ENCODE results near the gene RNF214. TPM values are rescaled to one million over a fixed set of nuclear protein-coding genes. Genes with fewer than 3 reads are reported as not detected.
"Not testable (repeated sequence)": the region's sequence is repeated elsewhere in the genome, so short reads cannot be mapped to it uniquely, and the experiment has no call there.

The RNF214 gene
- total and polyA plus RNA-seq, 8 donors = 21.5 to 37.1 (median 30.9) TPM

DNA sequence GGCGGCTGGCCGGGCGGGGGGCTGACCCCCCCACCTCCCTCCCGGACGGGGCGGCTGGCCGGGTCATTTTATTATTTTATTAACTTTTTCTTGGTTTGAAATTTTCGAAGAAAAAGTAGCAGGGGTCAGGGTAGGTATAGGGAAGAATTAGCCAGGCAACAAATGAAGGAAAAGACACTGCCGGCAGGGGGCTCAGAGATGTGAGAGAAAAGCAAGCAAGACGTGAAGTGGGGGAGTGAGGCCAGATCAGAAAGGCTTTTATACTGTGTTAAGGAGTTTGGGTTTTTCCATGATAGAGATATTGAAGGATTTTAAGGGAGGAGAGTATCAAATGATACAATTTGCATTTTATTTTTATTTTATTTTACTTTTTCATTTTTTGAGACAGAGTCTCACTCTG is 19.0 kb downstream of the RNF214 start:
- Histone ChIP-seq H3K27ac (no peak overlapping the region), H3K4me1 (no peaks in the 10 kb centered on the region), H3K4me3 (no peak overlapping the region), H3K27me3 (no peaks in the 10 kb centered on the region), H3K9me3 (no peaks in the 10 kb centered on the region), H3K36me3 (peaks cover 0 to 64% of the 10 kb centered on the region in 2 donors)
- intact Hi-C loops (cut with DNase I) = no loop called here
- TF ChIP-seq, protein P1, sequence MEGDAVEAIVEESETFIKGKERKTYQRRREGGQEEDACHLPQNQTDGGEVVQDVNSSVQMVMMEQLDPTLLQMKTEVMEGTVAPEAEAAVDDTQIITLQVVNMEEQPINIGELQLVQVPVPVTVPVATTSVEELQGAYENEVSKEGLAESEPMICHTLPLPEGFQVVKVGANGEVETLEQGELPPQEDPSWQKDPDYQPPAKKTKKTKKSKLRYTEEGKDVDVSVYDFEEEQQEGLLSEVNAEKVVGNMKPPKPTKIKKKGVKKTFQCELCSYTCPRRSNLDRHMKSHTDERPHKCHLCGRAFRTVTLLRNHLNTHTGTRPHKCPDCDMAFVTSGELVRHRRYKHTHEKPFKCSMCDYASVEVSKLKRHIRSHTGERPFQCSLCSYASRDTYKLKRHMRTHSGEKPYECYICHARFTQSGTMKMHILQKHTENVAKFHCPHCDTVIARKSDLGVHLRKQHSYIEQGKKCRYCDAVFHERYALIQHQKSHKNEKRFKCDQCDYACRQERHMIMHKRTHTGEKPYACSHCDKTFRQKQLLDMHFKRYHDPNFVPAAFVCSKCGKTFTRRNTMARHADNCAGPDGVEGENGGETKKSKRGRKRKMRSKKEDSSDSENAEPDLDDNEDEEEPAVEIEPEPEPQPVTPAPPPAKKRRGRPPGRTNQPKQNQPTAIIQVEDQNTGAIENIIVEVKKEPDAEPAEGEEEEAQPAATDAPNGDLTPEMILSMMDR (IDR thresholded peaks at IDR 0.05) = no peak
- no peak for DNase-seq
- ATAC-seq = no peak

DNA sequence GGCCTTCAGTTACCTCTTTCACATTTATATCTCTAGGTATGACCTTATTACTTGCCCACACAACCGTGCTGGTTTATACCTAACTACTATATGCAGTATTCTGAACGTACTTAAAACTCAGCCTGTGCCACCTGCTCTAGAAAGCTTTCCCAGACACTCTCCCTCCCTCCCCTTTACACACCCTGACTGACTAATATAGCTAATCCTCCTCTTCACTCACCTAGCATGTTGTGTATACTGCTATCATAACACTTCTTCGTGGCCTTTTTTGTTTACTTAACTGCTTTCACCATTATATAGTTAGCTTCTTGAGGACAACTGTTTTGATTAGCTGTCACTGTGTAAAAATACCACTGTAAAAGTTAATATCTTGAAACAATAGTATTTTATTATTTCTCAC is 23.5 kb downstream of the RNF214 start:
- no peak for ATAC-seq
- H3K36me3 ChIP-seq = peaks cover 0 to 37% of the 10 kb centered on the region in 2 donors
- no peaks in the 10 kb centered on the region for H3K9me3 ChIP-seq
- TF ChIP-seq, protein P1 (IDR thresholded peaks at IDR 0.05) = no peak
- no peak for DNase-seq
- H3K27ac ChIP-seq = no peak overlapping the region
- no peaks in the 10 kb centered on the region for H3K27me3 ChIP-seq
- no peaks in the 10 kb centered on the region for H3K4me1 ChIP-seq
- H3K4me3 ChIP-seq = no peak overlapping the region
- intact Hi-C loops (cut with DNase I) = no loop called here

DNA sequence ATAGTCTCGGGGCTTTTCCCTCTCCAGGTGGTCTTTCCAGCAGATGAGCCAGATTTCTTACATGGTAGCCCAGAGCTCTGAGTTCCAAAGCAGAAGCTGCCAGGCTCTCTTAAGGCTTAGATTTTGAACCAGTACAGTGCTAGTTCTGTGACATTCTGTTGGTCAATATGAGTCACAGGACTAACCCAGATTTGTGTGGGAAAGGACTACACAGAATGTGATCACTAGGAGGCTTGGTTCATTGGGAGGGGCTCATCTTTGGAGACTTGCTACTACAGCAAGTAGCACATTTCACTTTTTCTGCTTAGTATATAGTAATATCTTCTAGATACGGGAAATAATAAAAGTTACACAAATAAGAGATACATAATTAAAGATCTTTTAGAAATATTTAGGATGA is 24.1 kb downstream of the RNF214 start:
- ATAC-seq (peak; percentile 27), DNase-seq (no peak)
- H3K4me3 ChIP-seq = no peak overlapping the region
- no peaks in the 10 kb centered on the region for H3K4me1 ChIP-seq
- no peaks in the 10 kb centered on the region for H3K9me3 ChIP-seq
- intact Hi-C loops (cut with DNase I) = no loop called here
- H3K36me3 ChIP-seq = peaks cover 0 to 43% of the 10 kb centered on the region in 2 donors
- no peaks in the 10 kb centered on the region for H3K27me3 ChIP-seq
- no peak overlapping the region for H3K27ac ChIP-seq
- TF ChIP-seq, protein P1 (IDR thresholded peaks at IDR 0.05) = no peak

DNA sequence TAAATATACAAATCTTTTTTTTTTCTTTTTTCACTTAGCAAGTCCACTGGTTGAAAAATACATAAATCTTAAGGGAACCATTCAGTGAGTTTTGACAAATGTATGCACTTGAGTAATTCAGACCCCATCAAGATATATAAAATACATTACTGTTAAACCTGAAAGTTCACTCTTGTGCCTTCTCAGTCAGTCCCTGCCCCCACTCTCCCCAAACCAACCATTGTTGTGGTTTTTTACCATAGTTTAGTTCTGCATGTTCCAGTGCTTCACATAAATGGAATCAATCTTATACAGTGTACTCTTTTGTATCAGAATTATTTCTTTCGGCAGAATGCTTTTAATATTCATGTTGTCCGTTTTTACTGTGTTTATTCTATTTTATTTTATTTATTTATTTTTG is 26.1 kb downstream of the RNF214 start:
- ATAC-seq (no peak), DNase-seq (no peak)
- Histone ChIP-seq H3K27me3 (no peaks in the 10 kb centered on the region), H3K27ac (no peak overlapping the region), H3K36me3 (peaks cover 0 to 36% of the 10 kb centered on the region in 2 donors), H3K4me1 (no peaks in the 10 kb centered on the region), H3K4me3 (no peak overlapping the region), H3K9me3 (no peaks in the 10 kb centered on the region)
- TF ChIP-seq, protein P1 (IDR thresholded peaks at IDR 0.05) = no peak
- intact Hi-C loops (cut with DNase I) = no loop called here

DNA sequence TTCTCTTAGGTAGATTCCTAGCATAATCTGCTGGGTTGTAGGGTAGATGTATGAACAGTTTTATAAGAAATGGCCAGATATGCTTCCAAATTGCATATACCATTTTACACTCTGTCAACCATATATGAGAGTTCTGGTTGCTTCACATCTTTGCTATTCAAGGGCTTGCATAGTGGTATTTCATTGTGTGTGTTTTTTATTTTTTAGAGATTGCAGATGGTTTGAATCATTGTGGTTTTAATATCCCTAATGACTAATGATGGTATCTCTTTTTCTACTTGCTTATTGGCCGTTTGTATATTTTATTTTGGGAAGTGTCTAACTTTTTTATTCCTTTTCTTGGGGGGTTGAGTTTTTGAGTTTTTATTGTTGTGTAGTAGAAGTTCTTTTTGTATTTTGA is 26.9 kb downstream of the RNF214 start:
- Histone ChIP-seq H3K27ac (no peak overlapping the region), H3K27me3 (no peaks in the 10 kb centered on the region), H3K4me1 (no peaks in the 10 kb centered on the region), H3K9me3 (no peaks in the 10 kb centered on the region), H3K36me3 (peaks cover 0 to 27% of the 10 kb centered on the region in 2 donors), H3K4me3 (no peak overlapping the region)
- no peak for ATAC-seq
- DNase-seq = no peak
- intact Hi-C loops (cut with DNase I) = no loop called here
- TF ChIP-seq, protein P1 (IDR thresholded peaks at IDR 0.05) = no peak

DNA sequence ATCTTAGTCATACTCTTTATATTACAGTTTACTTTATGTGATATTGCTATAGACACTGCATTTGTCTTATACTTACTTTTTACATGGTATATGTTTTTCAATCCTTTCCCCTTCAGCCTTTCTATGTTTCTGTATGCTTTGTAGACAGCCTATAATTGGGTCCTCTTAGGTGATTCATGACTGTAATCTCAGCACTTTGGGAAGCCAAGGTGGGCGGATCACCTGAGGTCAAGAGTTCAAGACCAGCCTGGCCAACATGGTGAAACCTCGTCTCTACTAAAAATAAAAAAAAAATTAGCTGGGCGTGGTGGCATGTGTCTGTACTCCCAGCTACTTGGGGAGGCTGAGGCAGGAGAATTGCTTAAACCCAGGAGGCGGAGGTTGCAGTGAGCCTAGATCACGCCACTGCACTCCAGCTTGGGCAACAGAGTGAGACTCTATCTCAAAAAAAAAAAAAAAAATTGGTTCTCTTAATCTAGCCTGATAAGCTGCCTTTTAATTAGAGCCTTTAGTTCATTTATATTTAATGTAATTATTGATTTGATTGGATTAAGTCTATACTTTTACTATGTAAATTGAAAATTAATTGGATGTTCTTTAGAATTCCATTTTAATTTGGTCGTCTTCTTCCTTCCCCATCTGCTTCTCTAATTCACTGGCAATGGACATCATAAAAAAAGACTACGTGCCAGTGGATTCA is 32.3 kb downstream of the RNF214 start:
- H3K27ac ChIP-seq; ATAC-seq; H3K9me3 ChIP-seq; H3K4me3 ChIP-seq; H3K4me1 ChIP-seq; H3K27me3 ChIP-seq; DNase-seq; intact Hi-C loops (cut with DNase I): not testable (repeated sequence)
- H3K36me3 ChIP-seq = peaks cover 0 to 34% of the 10 kb centered on the region in 2 donors

All from left lung (tissue), 10 donors.